H9 (cell line): Measurements from ENCODE around the gene WNT6. TPM values are rescaled to one million over a fixed set of nuclear protein-coding genes. Genes with fewer than 3 reads are reported as not detected.

Experiments used
- DNase-seq: peaks from one replicate; pipeline ENCODE4 v3.0.0-alpha.2; 2017
- H2AFZ ChIP-seq: one replicate; pipeline ENCODE4 v1.6.1; 2013; ENCODE audit warnings: mild to moderate bottlenecking, low read length, control low read depth, moderate library complexity
- H2AK5ac ChIP-seq: 2 replicates; pipeline ENCODE4 v1.6.1; 2013; ENCODE audit warnings: low read length, control low read depth, mixed read lengths; ENCODE audit not compliant: insufficient read length
- H2BK120ac ChIP-seq: one replicate; pipeline ENCODE4 v1.6.1; 2013; ENCODE audit warnings: low read depth, mild to moderate bottlenecking, low read length, control low read depth, inconsistent platforms; ENCODE audit not compliant: poor library complexity, severe bottlenecking
- H2BK12ac ChIP-seq: 2 replicates; pipeline ENCODE4 v1.6.1; 2013; ENCODE audit warnings: low read length, control low read depth, mixed read lengths, low read depth; ENCODE audit not compliant: insufficient read length
- H2BK15ac ChIP-seq: 2 replicates; pipeline ENCODE4 v1.6.1; 2013; ENCODE audit warnings: low read depth, low read length, control low read depth
- H2BK20ac ChIP-seq: one replicate; pipeline ENCODE4 v1.6.1; 2013; ENCODE audit warnings: low read depth, mild to moderate bottlenecking, low read length, control low read depth, inconsistent platforms; ENCODE audit not compliant: poor library complexity, severe bottlenecking
- H2BK5ac ChIP-seq: 2 replicates; pipeline ENCODE4 v1.6.1; 2013; ENCODE audit warnings: low read length, control low read depth, mixed read lengths; ENCODE audit not compliant: insufficient read length
- H3K14ac ChIP-seq: 2 replicates; pipeline ENCODE4 v1.6.1; 2013; ENCODE audit warnings: low read length, control low read depth; ENCODE audit not compliant: insufficient read depth
- H3K18ac ChIP-seq: 2 replicates; pipeline ENCODE4 v1.6.1; 2013; ENCODE audit warnings: low read depth, mild to moderate bottlenecking, mixed read lengths, low read length, control low read depth; ENCODE audit not compliant: insufficient read length
- H3K23ac ChIP-seq: 2 replicates; pipeline ENCODE4 v1.6.1; 2013; ENCODE audit warnings: low read length, control low read depth, mixed read lengths, low read depth; ENCODE audit not compliant: insufficient read length
- H3K23me2 ChIP-seq: 2 replicates; pipeline ENCODE4 v1.6.1; 2013; ENCODE audit warnings: low read depth, mild to moderate bottlenecking, mixed read lengths, low read length, control low read depth; ENCODE audit not compliant: insufficient read length, poor library complexity, severe bottlenecking
- H3K27ac ChIP-seq: 2 replicates; pipeline ENCODE4 v1.5.1; 2013; ENCODE audit warnings: low read length, control low read depth, mixed read lengths, low read depth; ENCODE audit not compliant: insufficient read length
- H3K27me3 ChIP-seq: 2 replicates; pipeline ENCODE4 v1.6.1; 2013; ENCODE audit warnings: low read length, control low read depth, inconsistent platforms; ENCODE audit not compliant: insufficient read depth
- H3K4ac ChIP-seq: 2 replicates; pipeline ENCODE4 v1.6.1; 2013; ENCODE audit warnings: low read depth, mild to moderate bottlenecking, control low read depth, inconsistent platforms, low read length, moderate library complexity
- H3K4me1 ChIP-seq: 2 replicates; pipeline ENCODE4 v1.6.1; 2013; ENCODE audit warnings: low read length, control low read depth, inconsistent platforms; ENCODE audit not compliant: insufficient read depth
- H3K4me2 ChIP-seq: 2 replicates; pipeline ENCODE4 v1.6.1; 2013; ENCODE audit warnings: low read length, control low read depth, mixed read lengths; ENCODE audit not compliant: insufficient read length, insufficient read depth
- H3K56ac ChIP-seq: 2 replicates; pipeline ENCODE4 v1.6.1; 2013; ENCODE audit warnings: low read depth, mild to moderate bottlenecking, mixed read lengths, low read length, control low read depth; ENCODE audit not compliant: insufficient read length
- H3K79me1 ChIP-seq: 2 replicates; pipeline ENCODE4 v1.6.1; 2013; ENCODE audit warnings: low read depth, mild to moderate bottlenecking, moderate library complexity, low read length, control low read depth, inconsistent platforms; ENCODE audit not compliant: insufficient read depth, poor library complexity, severe bottlenecking
- H3K79me2 ChIP-seq: 2 replicates; pipeline ENCODE4 v1.6.1; 2013; ENCODE audit warnings: low read length, control low read depth, inconsistent platforms; ENCODE audit not compliant: insufficient read depth
- H3K9ac ChIP-seq: 2 replicates; pipeline ENCODE4 v1.6.1; 2013; ENCODE audit warnings: low read length, control low read depth, mixed read lengths; ENCODE audit not compliant: insufficient read length; ENCODE audit errors: extremely low read depth
- H3K9me3 ChIP-seq: one replicate; pipeline ENCODE4 v1.6.1; 2013; ENCODE audit warnings: low read depth, low read length, inconsistent platforms; ENCODE audit not compliant: control insufficient read depth
- H3T11ph ChIP-seq: one replicate; pipeline ENCODE4 v1.6.1; 2013; ENCODE audit warnings: mild to moderate bottlenecking, low read length, control low read depth, inconsistent platforms
- H4K20me1 ChIP-seq: one replicate; pipeline ENCODE4 v1.6.1; 2013; ENCODE audit not compliant: control insufficient read depth, insufficient read length, insufficient read depth
- H4K5ac ChIP-seq: 2 replicates; pipeline ENCODE4 v1.6.1; 2013; ENCODE audit warnings: low read depth, mild to moderate bottlenecking, mixed read lengths, low read length, control low read depth; ENCODE audit not compliant: insufficient read length
- H4K8ac ChIP-seq: replicated peaks from 2 replicates; pipeline ENCODE4 v1.6.1; 2013; ENCODE audit warnings: low read length, control low read depth, mixed read lengths, low read depth; ENCODE audit not compliant: insufficient read length
- H4K91ac ChIP-seq: 2 replicates; pipeline ENCODE4 v1.6.1; 2013; ENCODE audit warnings: low read depth, mild to moderate bottlenecking, moderate library complexity, mixed read lengths, low read length, control low read depth; ENCODE audit not compliant: insufficient read length
- H3K27ac Mint-ChIP-seq, 3 experiments: 2 replicates in 2 of 3; 3 replicates in 1 of 3; pipeline ENCODE4 v1.8.0; 2020 to 2021; ENCODE audit warnings: mixed read lengths in 3 of 3, mild to moderate bottlenecking in 1 of 3, moderate library complexity in 1 of 3
- H3K27me3 Mint-ChIP-seq: 2 replicates; pipeline ENCODE4 v1.8.0; 2021; ENCODE audit warnings: low read depth, mild to moderate bottlenecking, moderate library complexity, mixed read lengths
- H3K36me3 Mint-ChIP-seq, 3 experiments: 2 replicates in 2 of 3; 3 replicates in 1 of 3; pipeline ENCODE4 v1.8.0; 2020 to 2021; ENCODE audit warnings: low read depth in 3 of 3, mixed read lengths in 3 of 3; ENCODE audit not compliant: insufficient read depth in 1 of 3
- H3K4me1 Mint-ChIP-seq, 2 experiments: 2 replicates each; pipeline ENCODE4 v1.8.0; 2020; ENCODE audit warnings: mixed read lengths in 2 of 2
- H3K4me3 Mint-ChIP-seq, 2 experiments: 2 replicates in 1 of 2; 3 replicates in 1 of 2; pipeline ENCODE4 v1.8.0; 2020 to 2021; ENCODE audit warnings: mild to moderate bottlenecking in 2 of 2, mixed read lengths in 2 of 2, moderate library complexity in 1 of 2
- H3K9me3 Mint-ChIP-seq, 2 experiments: 2 replicates in 1 of 2; 3 replicates in 1 of 2; pipeline ENCODE4 v1.8.0; 2020; ENCODE audit warnings: mild to moderate bottlenecking in 2 of 2, mixed read lengths in 2 of 2, moderate library complexity in 1 of 2
- CTCF ChIP-seq: fragments of 200-600 bp; sonication (generic); conservative IDR thresholded peaks from 3 replicates; pipeline ENCODE4 v1.8.0; 2021; ENCODE audit warnings: antibody characterized with exemption, mild to moderate bottlenecking
- WGBS: extraction: QIAGEN DNeasy Blood & Tissue Kit; methylation state at CpG from one replicate; pipeline ENCODE4 v1.1.7; 2013; ENCODE audit warnings: missing lambda C conversion rate, low lambda C conversion rate, mixed read lengths; ENCODE audit not compliant: insufficient read length; ENCODE audit errors: extremely low coverage; 5-methylcytosine and 5-hydroxymethylcytosine counted together
- total RNA-seq: library from RNA; stranded (reverse); gene quantifications from 2 replicates; pipeline ENCODE4 v1.2.1, GENCODE V29; 2021

Gene WNT6
- total RNA-seq, 1 experiment from 2014 or later = not detected

GRCh38 chr2:218890369-218890768 is 30.8 kb downstream of the WNT6 start:
- no peak overlapping the region for H3K18ac ChIP-seq

More at GRCh38 chr2:218890369-218890768, 30.8 kb downstream of the WNT6 start:
- H3K4me2 ChIP-seq = no peak overlapping the region
- no peak overlapping the region for H3K23ac ChIP-seq
- Mint-ChIP-seq H3K9me3 (peaks cover 0 to 2% of the 10 kb centered on the region in 2 experiments; a peak in 1 of 5 replicates), H3K36me3 (no peaks in the 10 kb centered on the region; a peak in 1 of 7 replicates), H3K4me3 (no peak overlapping the region; a peak in 1 of 5 replicates), H3K4me1 (peaks cover 8 to 26% of the 10 kb centered on the region in 2 experiments), H3K27ac (no peak overlapping the region), H3K27me3 (peaks cover 97% of the 10 kb centered on the region)
- H2AK5ac ChIP-seq = no peak overlapping the region
- peaks cover 78% of the 10 kb centered on the region for H3K27me3 ChIP-seq
- no peak overlapping the region for H3K9ac ChIP-seq
- no peaks in the 10 kb centered on the region for H3K9me3 ChIP-seq
- H2BK15ac ChIP-seq = no peak overlapping the region
- no peaks in the 10 kb centered on the region; the same call in 1 of the 2 replicates for H3K4me1 ChIP-seq
- H2BK12ac ChIP-seq = no peak overlapping the region
- H4K20me1 ChIP-seq = no peaks in the 10 kb centered on the region
- H2BK20ac ChIP-seq = no peak overlapping the region
- H4K5ac ChIP-seq = no peak overlapping the region
- H3K4ac ChIP-seq = no peak overlapping the region
- peaks cover 2% of the 10 kb centered on the region for H3K23me2 ChIP-seq
- no peak overlapping the region for H3K14ac ChIP-seq
- H4K91ac ChIP-seq = no peak overlapping the region
- no peak overlapping the region for H3T11ph ChIP-seq
- no peak overlapping the region for H2BK120ac ChIP-seq
- H3K79me1 ChIP-seq = no peaks in the 10 kb centered on the region
- H2AFZ ChIP-seq = no peak overlapping the region
- H3K79me2 ChIP-seq = no peaks in the 10 kb centered on the region
- DNase-seq = no peak
- no CpG with 5 or more reads among the region's 3 CpGs for WGBS
- no peak overlapping the region for H2BK5ac ChIP-seq
- no peak overlapping the region for H3K56ac ChIP-seq
- H3K27ac ChIP-seq = no peak overlapping the region
- no peak overlapping the region for H4K8ac ChIP-seq
- no peak for TF ChIP-seq CTCF
